Glomerular visceral epithelial cell (primary cell): Measurements from ENCODE around the gene SYT8.
A peak's percentile ranks its signal among the peaks of the same experiment; 100 is the strongest.
"Not testable (repeated sequence)": the region's sequence is repeated elsewhere in the genome, so short reads cannot be mapped to it uniquely, and the experiment has no call there.

ENCODE experiments used
- DNase-seq: peaks from one replicate; pipeline ENCODE4 v3.0.0-alpha.2; 2016; ENCODE audit errors: extremely low spot score

The SYT8 gene

GRCh38 chr11:1873048-1873812 is 38.4 kb downstream of the SYT8 start:
- DNase-seq = no peak

GRCh38 chr11:1873813-1874150 is 39.0 kb downstream of the SYT8 start:
- DNase-seq = not testable (repeated sequence)

- DNase-seq = not testable (repeated sequence)
These were observed 39.8 kb downstream of the SYT8 start for GRCh38 chr11:1874441-1875092.

GRCh38 chr11:1875093-1875850 is 40.5 kb downstream of the SYT8 start:
- no peak for DNase-seq

- not testable (repeated sequence) for DNase-seq
These were observed 41.1 kb downstream of the SYT8 start for GRCh38 chr11:1875851-1876301.

GRCh38 chr11:1876361-1877063 is 41.7 kb downstream of the SYT8 start:
- DNase-seq = no peak

GRCh38 chr11:1877211-1878136 is 42.7 kb downstream of the SYT8 start:
- DNase-seq = no peak

GRCh38 chr11:1878137-1879031 is 43.6 kb downstream of the SYT8 start:
- DNase-seq = no peak

- no peak for DNase-seq
These were observed 44.7 kb downstream of the SYT8 start for GRCh38 chr11:1879342-1879940.

- no peak for DNase-seq
These were observed 45.3 kb downstream of the SYT8 start for GRCh38 chr11:1879941-1880720.

GRCh38 chr11:1880746-1881441 is 46.1 kb downstream of the SYT8 start:
- no peak for DNase-seq

- no peak for DNase-seq
These were observed 46.9 kb downstream of the SYT8 start for GRCh38 chr11:1881442-1882264.

- peak; percentile 59 for DNase-seq
These were observed 47.8 kb downstream of the SYT8 start for GRCh38 chr11:1882265-1883238.

GRCh38 chr11:1883346-1884302 is 48.8 kb downstream of the SYT8 start:
- DNase-seq = no peak

GRCh38 chr11:1884303-1884700 is 49.5 kb downstream of the SYT8 start:
- DNase-seq = no peak
